HG03342 (cell line): ENCODE results near the gene RMDN3.

Source experiments
- ATAC-seq: cut with Tn5 transposase; IDR thresholded peaks from one replicate; pipeline ENCODE4 v1.9.1; 2021; ENCODE audit warnings: mild to moderate bottlenecking, moderate library complexity; ENCODE audit not compliant: unreplicated experiment

Gene RMDN3

GRCh38 chr15:40773902-40774301 is 18.8 kb upstream of the RMDN3 start:
- no peak for ATAC-seq

- ATAC-seq: no peak
Observed at GRCh38 chr15:40773496-40773895, 18.4 kb upstream of the RMDN3 start.

- no peak for ATAC-seq
Observed at GRCh38 chr15:40772014-40772413, 17.0 kb upstream of the RMDN3 start.

- ATAC-seq: no peak
Observed at GRCh38 chr15:40771242-40771641, 16.2 kb upstream of the RMDN3 start.

DNA sequence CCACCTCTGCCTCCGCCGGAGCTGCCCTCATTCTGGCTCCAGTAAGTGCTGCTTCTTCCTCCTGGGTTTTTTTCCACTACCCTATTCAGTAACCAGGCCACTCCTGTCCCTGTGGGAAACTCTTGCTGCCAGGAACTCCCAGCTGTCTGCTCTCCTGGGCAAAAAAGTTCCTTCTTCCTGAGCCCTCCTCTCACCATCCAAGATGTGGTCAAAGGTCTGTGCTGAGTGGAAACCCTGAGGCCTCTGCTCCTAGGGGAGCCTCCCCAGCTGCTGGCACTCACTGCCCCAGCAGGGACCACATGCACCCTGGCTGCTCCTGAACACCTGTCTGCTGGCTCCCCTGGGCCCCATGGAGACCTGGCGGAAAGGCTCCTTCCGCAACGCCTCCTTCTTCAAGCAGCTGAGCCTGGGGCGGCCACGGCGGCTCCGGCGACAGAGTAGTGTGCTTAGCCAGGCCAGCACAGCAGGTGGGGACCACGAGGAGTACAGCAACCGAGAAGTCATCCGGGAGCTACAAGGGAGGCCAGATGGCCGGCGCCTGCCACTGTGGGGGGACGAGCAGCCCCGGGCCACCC is 15.2 kb upstream of the RMDN3 start:
- no peak for ATAC-seq

DNA sequence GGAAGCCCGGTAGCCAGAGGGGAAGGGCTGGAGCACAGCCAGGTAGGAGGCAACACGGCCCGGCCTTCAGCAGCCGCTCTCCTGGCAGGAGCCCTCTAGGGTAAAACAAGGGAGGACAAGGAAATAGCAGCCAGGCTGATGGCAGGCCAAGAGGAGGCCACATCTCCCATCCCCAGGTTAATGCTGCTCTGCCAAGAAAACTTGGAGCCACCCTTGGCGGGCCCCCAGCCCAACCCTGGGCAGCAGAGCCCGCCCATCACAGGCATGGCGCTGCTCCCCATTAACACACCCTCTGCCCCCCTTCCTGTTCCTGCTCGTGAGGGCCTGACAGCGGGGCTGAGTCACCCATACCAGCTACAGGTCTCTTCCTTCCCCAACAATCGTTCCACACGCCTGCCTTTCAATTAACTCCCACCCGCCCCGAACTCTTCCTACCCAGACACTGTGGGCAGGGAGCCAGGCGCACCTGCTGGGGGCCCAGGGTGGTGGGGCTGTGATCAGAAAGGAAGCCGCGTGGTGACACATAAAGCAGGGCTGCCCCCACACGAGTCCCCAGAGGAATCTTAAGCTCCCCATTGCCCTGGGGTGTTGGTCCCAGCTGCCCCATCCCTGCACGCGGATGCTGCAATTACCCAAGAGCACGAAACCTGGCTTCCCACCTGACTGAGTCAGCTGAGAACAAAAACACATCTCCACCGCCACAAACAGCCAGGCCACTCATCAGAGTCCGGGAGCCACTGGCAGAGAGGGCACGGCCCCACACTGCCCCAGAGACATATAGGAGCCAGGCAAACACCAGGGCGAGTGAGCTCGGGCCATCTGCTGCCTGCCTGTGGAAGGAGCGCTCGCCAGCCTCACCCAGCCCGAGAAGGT is 14.5 kb upstream of the RMDN3 start, which contains the start of gene C15orf62:
C15orf62 (plus strand) TSS at position 707 of the 873 bp plus-strand sequence. CDS start 516 bp downstream, outside the sequence.
- ATAC-seq: peak; percentile 43

DNA sequence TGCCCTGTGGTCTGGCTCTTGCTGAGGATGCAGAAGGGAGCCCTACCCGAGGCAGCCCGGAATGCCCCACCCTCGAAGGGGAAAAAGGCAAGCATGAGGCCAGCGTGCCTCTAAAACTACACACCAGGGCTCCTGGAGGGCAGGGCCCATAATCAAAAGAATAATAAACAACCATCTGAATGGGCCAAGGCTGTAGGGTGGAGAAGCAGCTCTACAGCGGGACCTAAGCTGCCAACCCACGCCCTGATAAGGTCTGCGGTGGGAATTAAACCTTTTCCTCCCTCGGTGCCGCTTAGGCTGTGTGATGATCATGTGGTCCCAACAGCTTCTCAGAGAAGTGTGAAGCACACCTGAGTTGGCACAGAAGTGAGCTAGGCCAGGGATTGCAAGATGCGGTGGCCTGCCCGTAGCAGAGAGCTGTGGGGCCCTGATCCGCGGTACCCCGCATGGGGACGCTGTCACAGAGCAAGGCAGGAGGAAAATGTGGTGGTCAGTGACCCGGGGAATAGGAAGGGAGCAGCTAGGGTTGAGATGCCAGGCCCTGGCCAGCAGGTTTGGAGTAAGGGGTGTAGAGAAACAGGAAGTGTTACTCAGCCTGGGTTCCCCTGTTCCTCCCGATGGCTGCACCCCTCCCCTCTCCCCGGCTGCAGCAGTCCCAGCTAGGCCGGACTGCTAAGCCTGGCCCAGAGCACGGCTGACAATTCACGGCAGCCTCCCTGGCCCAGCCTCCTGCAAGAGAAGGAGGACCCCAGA is 13.6 kb upstream of the RMDN3 start:
- ATAC-seq: no peak

DNA sequence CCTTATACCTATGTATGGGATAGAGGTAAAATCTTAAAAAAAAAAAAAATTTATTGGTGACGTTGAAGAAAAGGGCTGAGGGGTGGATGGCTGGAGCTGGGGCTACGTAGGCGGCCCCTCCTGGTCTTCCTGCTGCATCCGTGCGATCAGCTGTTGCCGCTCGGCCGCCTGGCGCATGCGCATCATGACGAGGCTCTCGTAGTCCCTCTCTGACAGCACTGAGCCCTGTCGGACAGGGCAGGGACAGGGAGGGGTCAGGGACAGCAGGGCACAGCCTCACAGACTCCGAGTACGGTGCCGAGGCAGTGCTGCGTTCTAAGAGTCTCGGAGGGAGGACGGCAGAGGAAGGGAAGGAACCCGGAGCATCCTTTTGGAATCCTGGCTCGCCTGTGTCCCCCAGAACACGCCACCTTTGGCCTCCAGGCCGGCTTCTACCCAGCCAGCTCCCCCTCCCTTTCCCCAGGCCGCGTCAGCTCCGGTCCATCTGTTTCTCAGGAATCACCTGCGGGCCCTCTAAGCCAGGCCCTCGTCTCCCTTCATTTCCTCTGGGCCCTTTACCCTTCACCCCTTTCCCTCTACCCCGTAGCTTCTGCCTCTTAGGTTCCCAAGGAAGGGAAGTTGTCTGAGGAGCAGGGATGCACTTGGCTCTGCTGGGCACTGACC is 12.9 kb upstream of the RMDN3 start:
- ATAC-seq: no peak

GRCh38 chr15:40766906-40767837 is 12.1 kb upstream of the RMDN3 start:
- no peak for ATAC-seq

DNA sequence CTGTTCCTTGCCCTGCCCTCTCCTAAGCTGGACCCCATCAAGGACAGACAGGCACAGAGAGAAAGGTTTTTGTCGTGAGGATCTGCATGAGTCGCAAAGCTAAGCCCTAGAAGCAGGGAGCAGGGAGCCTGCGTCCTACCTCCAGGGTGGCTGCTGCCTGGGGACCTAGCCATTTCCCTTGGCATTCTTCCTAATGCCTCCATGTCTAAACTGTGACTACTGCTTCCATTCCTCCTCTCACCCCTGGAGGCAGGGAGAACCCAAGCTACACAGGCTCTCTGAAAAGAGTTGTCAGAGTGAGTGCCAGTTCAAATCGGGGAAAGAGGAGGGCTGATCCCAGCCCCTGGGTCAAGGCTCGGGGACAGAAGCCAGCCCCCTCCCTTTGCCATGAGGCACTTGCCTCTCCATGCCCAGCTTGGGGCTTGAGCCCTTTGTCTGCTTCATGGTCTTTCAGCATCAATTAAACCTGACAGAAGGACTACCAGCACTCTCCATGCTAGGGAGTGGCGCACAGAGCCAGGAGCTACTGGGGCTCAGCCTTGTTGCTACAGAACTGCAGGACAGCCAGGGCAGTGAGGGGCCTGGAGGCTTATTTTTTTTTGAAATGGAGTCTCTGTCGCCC is 11.3 kb upstream of the RMDN3 start:
- ATAC-seq: no peak

- ATAC-seq: no peak
Observed at GRCh38 chr15:40764629-40765103, 9.6 kb upstream of the RMDN3 start.

- peak; percentile 44 for ATAC-seq
Observed at GRCh38 chr15:40763801-40764628, 9.0 kb upstream of the RMDN3 start, which contains the start of gene GCHFR. Gene GCHFR, plus strand, starts transcription at chr15:40764068. Its CDS starts 113 bp downstream, at chr15:40764181.

DNA sequence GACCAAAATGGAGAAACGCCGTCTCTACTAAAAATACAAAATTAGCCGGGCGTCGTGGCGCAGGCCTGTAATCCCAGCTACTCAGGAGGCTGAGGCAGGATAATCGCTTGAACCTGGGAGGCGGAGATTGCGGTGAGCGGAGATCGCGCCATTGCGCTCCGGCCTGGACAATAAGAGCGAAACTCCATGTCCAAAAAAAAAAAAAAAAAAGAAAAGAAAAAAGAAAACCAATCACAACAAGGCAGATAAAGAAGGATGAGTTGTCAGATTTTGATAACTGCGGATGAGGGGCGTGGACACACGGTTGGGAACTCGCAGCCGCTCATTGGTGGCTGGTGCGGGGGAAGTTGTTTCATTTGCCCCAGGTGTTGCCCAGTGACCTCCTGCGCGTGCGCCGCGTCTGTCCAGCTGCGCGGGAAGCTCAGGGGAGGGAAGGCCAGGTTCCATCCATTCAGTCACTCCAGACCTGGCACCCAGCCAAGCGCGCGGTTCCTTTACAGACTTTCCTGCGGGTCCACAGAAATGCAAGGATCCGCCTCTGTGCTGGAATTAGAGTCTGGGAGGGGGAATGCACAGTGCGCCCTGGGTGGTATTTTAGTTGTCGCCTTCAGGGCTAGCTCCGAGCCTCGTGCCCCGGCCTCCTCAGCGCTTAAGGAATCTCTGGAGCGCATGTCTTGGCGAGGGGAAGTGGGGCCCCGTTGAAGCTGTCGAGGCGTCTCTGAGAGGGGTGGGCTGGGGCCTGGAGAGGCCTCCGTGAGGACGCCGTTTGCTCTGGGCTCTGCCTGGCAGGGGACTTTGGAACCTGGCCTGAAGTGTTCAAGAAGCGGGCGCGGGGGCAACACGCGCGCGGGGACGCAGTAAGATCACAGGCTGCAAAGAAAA is 8.1 kb upstream of the RMDN3 start:
- ATAC-seq: peak; percentile 11

DNA sequence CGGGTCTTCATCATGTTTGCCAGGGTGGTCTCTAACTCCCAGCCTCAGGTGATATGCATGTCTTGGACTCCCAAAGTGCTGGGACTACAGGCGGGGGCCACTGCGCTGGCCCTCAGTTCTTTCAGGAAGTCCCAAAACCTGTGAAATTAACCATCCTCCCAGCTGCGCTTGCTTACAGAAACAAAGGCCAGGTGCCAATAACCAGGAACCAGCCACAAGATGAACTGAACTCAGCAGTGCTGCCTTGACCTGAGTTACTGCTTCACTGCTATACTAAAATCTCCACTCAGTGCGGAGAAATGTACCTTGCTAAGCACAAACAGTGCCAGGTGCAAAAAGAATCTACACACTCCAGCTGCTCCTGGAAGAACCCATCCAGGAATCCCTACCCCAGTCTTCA is 4.9 kb upstream of the RMDN3 start:
- no peak for ATAC-seq

DNA sequence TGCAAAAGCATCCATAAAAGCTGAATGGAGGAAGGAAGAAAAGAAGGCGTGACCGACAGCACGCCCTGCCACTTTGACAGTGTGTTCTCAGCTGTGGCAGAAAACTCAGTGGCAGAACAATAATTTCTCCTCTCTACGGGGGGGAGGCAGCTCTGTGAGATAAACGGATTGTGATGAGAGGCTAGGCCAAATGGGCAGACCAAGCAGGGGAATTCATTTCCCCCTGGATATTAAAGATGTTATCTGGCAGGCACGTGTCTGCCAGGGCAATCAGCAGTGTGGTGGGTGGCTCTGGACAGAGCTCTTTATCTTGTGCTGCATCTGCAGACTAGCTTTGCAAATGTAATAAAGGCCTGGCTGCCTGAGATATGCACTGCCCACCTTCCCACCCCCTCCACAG is 1.9 kb upstream of the RMDN3 start:
- ATAC-seq: no peak

DNA sequence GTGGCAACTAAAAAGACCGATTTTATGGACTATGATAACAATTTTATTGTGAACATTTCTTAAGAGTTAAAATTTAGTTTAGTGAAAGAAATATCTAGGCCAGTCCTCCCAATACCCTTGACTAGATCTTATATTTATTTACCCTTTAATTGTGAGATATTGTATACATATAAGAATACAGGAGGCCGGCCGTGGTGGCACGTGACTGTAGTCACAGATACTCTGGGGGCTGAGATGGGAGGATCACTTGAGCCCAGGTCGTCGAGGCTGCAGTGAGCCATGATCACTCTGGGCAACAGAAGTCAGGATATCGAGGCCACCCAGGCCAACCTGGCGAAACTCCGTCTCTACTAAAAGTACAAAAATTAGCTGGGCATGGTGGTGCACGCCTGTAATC is 756 bp upstream of the RMDN3 start:
- no peak for ATAC-seq

GRCh38 chr15:40754574-40754882 is 526 bp downstream of the RMDN3 start:
- no peak for ATAC-seq

DNA sequence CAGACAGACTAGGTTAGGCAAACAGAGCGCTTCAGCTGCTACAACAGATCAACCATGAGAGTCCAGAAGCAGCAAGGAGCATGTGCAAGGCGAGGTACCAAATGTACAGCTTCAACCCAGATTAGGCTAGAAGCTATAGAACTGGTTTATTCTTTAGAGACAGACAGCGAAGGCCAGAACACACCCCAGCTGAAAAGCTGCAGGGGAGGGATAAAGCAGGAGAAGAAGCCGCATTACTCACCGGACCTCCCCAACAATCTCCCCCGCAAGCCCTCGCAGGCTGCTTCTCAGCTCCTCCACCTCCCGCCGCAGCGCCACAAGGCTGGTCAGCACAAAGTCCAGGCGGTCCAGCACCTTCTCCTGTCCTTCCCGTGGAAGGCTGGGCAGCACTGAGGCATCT is 3.3 kb downstream of the RMDN3 start:
- no peak for ATAC-seq
